GM23338 (cell line): ENCODE data around the gene CYP4B1. TPM values are rescaled to one million over a fixed set of nuclear protein-coding genes. Genes with fewer than 3 reads are reported as not detected.

Experiments
- ATAC-seq: fragments of 200-7000 bp; cut with Tn5 transposase; 3 replicates; pipeline ENCODE4 v1.9.1; 2020
- DNase-seq: peaks from one replicate; pipeline ENCODE4 v3.0.0-alpha.2; 2015; ENCODE audit warnings: low spot score
- H2AFZ ChIP-seq: fragments of 200-600 bp; sonication (generic); 2 replicates; pipeline ENCODE4 v1.8.0; 2016; ENCODE audit warnings: antibody characterized with exemption, mild to moderate bottlenecking, moderate library complexity
- H3F3A ChIP-seq: fragments of 200-600 bp; sonication (generic); replicated peaks from 2 replicates; pipeline ENCODE4 v1.8.0; 2017; ENCODE audit warnings: antibody characterized with exemption, mixed run types, low read depth
- H3K27ac ChIP-seq: fragments of 200-600 bp; sonication (generic); 2 replicates; pipeline ENCODE4 v1.6.1; 2016; ENCODE audit warnings: low read depth
- H3K27me3 ChIP-seq: fragments of 200-600 bp; sonication (generic); 2 replicates; pipeline ENCODE4 v1.8.0; 2016; ENCODE audit warnings: mild to moderate bottlenecking, mixed run types, moderate library complexity; ENCODE audit not compliant: insufficient read depth
- H3K36me3 ChIP-seq: fragments of 200-600 bp; sonication (generic); 2 replicates; pipeline ENCODE4 v1.8.0; 2016; ENCODE audit warnings: mild to moderate bottlenecking; ENCODE audit not compliant: insufficient read depth
- H3K4me1 ChIP-seq: fragments of 200-600 bp; sonication (generic); 2 replicates; pipeline ENCODE4 v1.8.0; 2016; ENCODE audit warnings: mild to moderate bottlenecking, moderate library complexity; ENCODE audit not compliant: insufficient read depth
- H3K4me2 ChIP-seq: fragments of 200-600 bp; sonication (generic); 2 replicates; pipeline ENCODE4 v1.7.1; 2017; ENCODE audit warnings: mixed run types
- H3K4me3 ChIP-seq: fragments of 200-600 bp; sonication (generic); 2 replicates; pipeline ENCODE4 v1.6.1; 2016; ENCODE audit warnings: mixed run types
- H3K79me2 ChIP-seq: fragments of 200-600 bp; sonication (generic); replicated peaks from 2 replicates; pipeline ENCODE4 v1.8.0; 2017; ENCODE audit warnings: mild to moderate bottlenecking; ENCODE audit not compliant: insufficient read depth
- H3K9me2 ChIP-seq: fragments of 200-600 bp; sonication (generic); 2 replicates; pipeline ENCODE4 v1.8.0; 2017; ENCODE audit not compliant: insufficient read depth
- H4K20me1 ChIP-seq: fragments of 200-600 bp; sonication (generic); replicated peaks from 2 replicates; pipeline ENCODE4 v1.8.0; 2017; ENCODE audit warnings: mild to moderate bottlenecking; ENCODE audit not compliant: insufficient read depth
- H3K27ac Mint-ChIP-seq: 2 replicates; pipeline ENCODE4 v1.8.0; 2020; ENCODE audit warnings: inconsistent platforms, mild to moderate bottlenecking, moderate library complexity, mixed read lengths
- H3K27me3 Mint-ChIP-seq: 3 replicates; pipeline ENCODE4 v1.8.0; 2022; ENCODE audit warnings: low read depth, mild to moderate bottlenecking, moderate library complexity, mixed read lengths, inconsistent platforms; ENCODE audit not compliant: insufficient read depth, poor library complexity
- H3K36me3 Mint-ChIP-seq: 3 replicates; pipeline ENCODE4 v1.8.0; 2021; ENCODE audit warnings: low read depth, mild to moderate bottlenecking, inconsistent platforms, moderate library complexity, mixed read lengths
- H3K4me1 Mint-ChIP-seq: 3 replicates; pipeline ENCODE4 v1.8.0; 2020; ENCODE audit warnings: mild to moderate bottlenecking, inconsistent platforms, mixed read lengths
- H3K4me3 Mint-ChIP-seq: 3 replicates; pipeline ENCODE4 v1.8.0; 2021; ENCODE audit warnings: moderate library complexity, mild to moderate bottlenecking, inconsistent platforms, mixed read lengths
- H3K9me3 Mint-ChIP-seq: 3 replicates; pipeline ENCODE4 v1.8.0; 2020; ENCODE audit warnings: moderate library complexity, mild to moderate bottlenecking, inconsistent platforms, mixed read lengths
- CREB1 ChIP-seq: fragments of 250-450 bp; sonication (Bioruptor Pico); IDR thresholded peaks from 2 replicates; pipeline ENCODE4 v1.5.0; 2020; ENCODE audit warnings: low read depth, mild to moderate bottlenecking, moderate library complexity
- EZH2 ChIP-seq: fragments of 200-600 bp; sonication (generic); IDR thresholded peaks from one replicate; pipeline ENCODE4 v1.8.0; 2017; ENCODE audit warnings: antibody characterized with exemption, mild to moderate bottlenecking, low read depth; ENCODE audit not compliant: unreplicated experiment
- EZH2phosphoT487 ChIP-seq: fragments of 200-600 bp; sonication (generic); IDR thresholded peaks from one replicate; pipeline ENCODE4 v1.8.1; 2018; ENCODE audit warnings: antibody characterized with exemption; ENCODE audit not compliant: unreplicated experiment
- JUNB ChIP-seq: IDR thresholded peaks from one replicate; pipeline ENCODE4 v1.6.1; 2016; ENCODE audit warnings: antibody characterized with exemption; ENCODE audit not compliant: unreplicated experiment
- POLR2AphosphoS5 ChIP-seq: IDR thresholded peaks from 2 replicates; pipeline ENCODE4 v1.6.1; 2016; ENCODE audit warnings: antibody characterized with exemption, low read depth
- ZNF114 ChIP-seq: fragments of 250-450 bp; sonication (Bioruptor Pico); IDR thresholded peaks from 2 replicates; pipeline ENCODE4 v1.5.0; 2020; ENCODE audit warnings: mild to moderate bottlenecking, moderate library complexity
- polyA plus RNA-seq: library from polyadenylated mRNA; unstranded; fragments of >200 nt; fragmentation: Nextera tagmentation; extraction: Ambion mirVana; gene quantifications from 2 replicates; pipeline ENCODE4 v1.2.1, GENCODE V29; 2016
- total RNA-seq: library from RNA; depleted of rRNA; stranded (reverse); fragments of >200 nt; shearing (Covaris generic); gene quantifications from 2 replicates; pipeline ENCODE4 v1.2.3, GENCODE V29; 2014
- TF ChIP-seq, protein P1 (sequence below): fragments of 250-450 bp; sonication (Bioruptor Pico); IDR thresholded peaks from 2 replicates; pipeline ENCODE4 v1.5.0; 2020; ENCODE audit warnings: mild to moderate bottlenecking, moderate library complexity
- TF ChIP-seq, protein P2 (sequence below): IDR thresholded peaks from one replicate; pipeline ENCODE4 v1.6.1; 2018; ENCODE audit warnings: antibody characterized with exemption; ENCODE audit not compliant: unreplicated experiment

CYP4B1 gene
- total and polyA plus RNA-seq, 2 experiments from 2014 or later = not detected

DNA sequence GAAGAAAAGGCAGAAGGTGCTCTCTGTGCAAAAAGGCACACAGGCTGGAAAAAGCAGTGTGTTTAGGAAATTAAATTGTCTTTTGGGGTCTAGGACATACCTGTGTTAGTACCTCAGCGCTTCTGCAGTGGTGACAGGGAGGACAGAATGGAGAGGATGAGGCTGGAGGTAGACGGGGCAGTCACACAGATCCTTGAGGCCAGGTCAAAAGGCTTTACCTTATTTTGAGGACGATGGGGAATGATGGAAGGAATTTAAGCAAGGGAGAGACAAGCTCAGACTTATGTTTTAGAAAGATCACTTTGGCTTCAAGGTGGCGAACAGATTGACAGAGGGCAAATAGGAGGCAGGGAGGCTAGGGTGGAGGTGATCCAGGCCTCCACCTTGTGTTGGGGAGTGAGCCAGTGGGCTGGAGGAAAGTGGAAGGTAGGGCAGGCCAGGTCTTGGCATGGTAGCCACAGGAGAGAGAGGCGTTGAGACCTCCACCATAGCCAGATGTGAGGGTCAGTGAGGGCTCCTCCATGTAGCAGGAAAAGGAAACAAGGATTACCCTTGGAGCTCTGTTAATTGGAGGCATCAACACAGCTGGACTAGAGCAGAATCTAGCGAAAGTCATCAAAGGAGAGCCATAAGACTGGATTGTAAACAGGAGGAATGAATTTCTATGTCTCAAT is 4.2 kb downstream of the CYP4B1 start (continued):
- TF ChIP-seq, protein P1, sequence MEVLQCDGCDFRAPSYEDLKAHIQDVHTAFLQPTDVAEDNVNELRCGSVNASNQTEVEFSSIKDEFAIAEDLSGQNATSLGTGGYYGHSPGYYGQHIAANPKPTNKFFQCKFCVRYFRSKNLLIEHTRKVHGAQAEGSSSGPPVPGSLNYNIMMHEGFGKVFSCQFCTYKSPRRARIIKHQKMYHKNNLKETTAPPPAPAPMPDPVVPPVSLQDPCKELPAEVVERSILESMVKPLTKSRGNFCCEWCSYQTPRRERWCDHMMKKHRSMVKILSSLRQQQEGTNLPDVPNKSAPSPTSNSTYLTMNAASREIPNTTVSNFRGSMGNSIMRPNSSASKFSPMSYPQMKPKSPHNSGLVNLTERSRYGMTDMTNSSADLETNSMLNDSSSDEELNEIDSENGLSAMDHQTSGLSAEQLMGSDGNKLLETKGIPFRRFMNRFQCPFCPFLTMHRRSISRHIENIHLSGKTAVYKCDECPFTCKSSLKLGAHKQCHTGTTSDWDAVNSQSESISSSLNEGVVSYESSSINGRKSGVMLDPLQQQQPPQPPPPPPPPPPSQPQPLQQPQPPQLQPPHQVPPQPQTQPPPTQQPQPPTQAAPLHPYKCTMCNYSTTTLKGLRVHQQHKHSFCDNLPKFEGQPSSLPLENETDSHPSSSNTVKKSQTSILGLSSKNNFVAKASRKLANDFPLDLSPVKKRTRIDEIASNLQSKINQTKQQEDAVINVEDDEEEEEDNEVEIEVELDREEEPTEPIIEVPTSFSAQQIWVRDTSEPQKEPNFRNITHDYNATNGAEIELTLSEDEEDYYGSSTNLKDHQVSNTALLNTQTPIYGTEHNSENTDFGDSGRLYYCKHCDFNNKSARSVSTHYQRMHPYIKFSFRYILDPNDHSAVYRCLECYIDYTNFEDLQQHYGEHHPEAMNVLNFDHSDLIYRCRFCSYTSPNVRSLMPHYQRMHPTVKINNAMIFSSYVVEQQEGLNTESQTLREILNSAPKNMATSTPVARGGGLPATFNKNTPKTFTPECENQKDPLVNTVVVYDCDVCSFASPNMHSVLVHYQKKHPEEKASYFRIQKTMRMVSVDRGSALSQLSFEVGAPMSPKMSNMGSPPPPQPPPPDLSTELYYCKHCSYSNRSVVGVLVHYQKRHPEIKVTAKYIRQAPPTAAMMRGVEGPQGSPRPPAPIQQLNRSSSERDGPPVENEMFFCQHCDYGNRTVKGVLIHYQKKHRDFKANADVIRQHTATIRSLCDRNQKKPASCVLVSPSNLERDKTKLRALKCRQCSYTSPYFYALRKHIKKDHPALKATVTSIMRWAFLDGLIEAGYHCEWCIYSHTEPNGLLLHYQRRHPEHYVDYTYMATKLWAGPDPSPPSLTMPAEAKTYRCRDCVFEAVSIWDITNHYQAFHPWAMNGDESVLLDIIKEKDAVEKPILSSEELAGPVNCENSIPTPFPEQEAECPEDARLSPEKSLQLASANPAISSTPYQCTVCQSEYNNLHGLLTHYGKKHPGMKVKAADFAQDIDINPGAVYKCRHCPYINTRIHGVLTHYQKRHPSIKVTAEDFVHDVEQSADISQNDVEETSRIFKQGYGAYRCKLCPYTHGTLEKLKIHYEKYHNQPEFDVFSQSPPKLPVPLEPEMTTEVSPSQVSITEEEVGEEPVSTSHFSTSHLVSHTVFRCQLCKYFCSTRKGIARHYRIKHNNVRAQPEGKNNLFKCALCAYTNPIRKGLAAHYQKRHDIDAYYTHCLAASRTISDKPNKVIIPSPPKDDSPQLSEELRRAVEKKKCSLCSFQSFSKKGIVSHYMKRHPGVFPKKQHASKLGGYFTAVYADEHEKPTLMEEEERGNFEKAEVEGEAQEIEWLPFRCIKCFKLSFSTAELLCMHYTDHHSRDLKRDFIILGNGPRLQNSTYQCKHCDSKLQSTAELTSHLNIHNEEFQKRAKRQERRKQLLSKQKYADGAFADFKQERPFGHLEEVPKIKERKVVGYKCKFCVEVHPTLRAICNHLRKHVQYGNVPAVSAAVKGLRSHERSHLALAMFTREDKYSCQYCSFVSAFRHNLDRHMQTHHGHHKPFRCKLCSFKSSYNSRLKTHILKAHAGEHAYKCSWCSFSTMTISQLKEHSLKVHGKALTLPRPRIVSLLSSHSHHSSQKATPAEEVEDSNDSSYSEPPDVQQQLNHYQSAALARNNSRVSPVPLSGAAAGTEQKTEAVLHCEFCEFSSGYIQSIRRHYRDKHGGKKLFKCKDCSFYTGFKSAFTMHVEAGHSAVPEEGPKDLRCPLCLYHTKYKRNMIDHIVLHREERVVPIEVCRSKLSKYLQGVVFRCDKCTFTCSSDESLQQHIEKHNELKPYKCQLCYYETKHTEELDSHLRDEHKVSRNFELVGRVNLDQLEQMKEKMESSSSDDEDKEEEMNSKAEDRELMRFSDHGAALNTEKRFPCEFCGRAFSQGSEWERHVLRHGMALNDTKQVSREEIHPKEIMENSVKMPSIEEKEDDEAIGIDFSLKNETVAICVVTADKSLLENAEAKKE (CRISPR knock-in tag) = no peak
- TF ChIP-seq EZH2 (no peak), POLR2AphosphoS5 (no peak), ZNF114 (CRISPR knock-in tag) (no peak), JUNB (no peak)

DNA sequence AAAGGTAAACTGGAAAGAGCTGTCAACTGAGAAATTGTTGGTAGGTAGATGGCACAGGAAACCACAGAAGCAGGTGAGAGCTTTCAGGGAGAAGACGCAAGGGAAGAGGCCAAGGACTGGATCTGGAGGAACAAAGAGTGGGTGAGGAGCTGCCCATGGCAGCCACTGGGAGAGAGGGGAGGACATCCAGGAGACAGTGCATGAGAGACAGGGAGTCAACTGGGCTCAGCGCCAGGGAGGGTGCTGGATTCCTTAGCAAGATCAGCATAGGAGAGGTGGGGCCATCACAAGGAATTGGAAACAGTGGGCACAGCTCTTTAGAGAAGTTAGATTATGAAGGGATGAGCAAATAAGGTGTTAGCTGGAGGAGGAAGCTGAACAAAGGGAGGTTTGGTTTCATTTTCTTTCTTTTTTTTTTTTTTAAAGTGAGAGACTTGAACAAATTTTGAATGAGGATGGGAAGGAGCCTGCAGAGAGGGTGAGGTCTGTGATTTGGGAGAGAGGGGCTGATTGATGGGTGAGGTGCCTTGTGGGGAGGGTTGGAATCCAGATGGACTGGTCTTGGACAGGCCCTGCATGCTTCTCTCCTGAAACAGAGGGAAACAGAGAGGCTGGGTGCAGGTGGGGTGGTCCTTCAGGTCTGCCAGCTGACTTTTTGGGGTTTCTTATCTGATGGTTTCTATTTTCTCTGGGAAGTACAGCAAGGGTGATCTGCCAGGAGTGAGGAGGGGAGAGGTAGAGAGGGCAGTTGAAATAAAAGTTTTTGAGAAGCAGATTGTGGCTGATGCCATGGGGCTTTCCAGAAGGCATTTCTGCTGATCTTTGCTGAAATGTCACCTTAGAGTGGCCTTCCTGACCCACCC is 5.4 kb downstream of the CYP4B1 start:
- Histone ChIP-seq H4K20me1 (no peaks in the 10 kb centered on the region), H3K27ac (no peak overlapping the region), H3K4me2 (no peak overlapping the region), H3F3A (no peaks in the 10 kb centered on the region), H3K4me1 (no peaks in the 10 kb centered on the region), H3K79me2 (no peaks in the 10 kb centered on the region), H3K4me3 (no peak overlapping the region), H2AFZ (no peak overlapping the region), H3K27me3 (no peaks in the 10 kb centered on the region), H3K9me2 (0 out of 2 replicates have a peak, but pooled peaks cover 4% of the 10 kb centered on the region), H3K36me3 (no peaks in the 10 kb centered on the region; the same call in 1 of the 2 replicates)
- Mint-ChIP-seq H3K27ac (no peak overlapping the region), H3K9me3 (peaks cover 9% of the 10 kb centered on the region), H3K4me3 (no peak overlapping the region), H3K27me3 (peaks cover 3% of the 10 kb centered on the region), H3K4me1 (peaks cover 3% of the 10 kb centered on the region; the same call in 1 of the 3 replicates), H3K36me3 (no peaks in the 10 kb centered on the region; the same call in 2 of the 3 replicates)
- DNase-seq = no peak
- ATAC-seq = no peak
- TF ChIP-seq, protein P2, sequence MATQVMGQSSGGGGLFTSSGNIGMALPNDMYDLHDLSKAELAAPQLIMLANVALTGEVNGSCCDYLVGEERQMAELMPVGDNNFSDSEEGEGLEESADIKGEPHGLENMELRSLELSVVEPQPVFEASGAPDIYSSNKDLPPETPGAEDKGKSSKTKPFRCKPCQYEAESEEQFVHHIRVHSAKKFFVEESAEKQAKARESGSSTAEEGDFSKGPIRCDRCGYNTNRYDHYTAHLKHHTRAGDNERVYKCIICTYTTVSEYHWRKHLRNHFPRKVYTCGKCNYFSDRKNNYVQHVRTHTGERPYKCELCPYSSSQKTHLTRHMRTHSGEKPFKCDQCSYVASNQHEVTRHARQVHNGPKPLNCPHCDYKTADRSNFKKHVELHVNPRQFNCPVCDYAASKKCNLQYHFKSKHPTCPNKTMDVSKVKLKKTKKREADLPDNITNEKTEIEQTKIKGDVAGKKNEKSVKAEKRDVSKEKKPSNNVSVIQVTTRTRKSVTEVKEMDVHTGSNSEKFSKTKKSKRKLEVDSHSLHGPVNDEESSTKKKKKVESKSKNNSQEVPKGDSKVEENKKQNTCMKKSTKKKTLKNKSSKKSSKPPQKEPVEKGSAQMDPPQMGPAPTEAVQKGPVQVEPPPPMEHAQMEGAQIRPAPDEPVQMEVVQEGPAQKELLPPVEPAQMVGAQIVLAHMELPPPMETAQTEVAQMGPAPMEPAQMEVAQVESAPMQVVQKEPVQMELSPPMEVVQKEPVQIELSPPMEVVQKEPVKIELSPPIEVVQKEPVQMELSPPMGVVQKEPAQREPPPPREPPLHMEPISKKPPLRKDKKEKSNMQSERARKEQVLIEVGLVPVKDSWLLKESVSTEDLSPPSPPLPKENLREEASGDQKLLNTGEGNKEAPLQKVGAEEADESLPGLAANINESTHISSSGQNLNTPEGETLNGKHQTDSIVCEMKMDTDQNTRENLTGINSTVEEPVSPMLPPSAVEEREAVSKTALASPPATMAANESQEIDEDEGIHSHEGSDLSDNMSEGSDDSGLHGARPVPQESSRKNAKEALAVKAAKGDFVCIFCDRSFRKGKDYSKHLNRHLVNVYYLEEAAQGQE = no peak
- no peak for TF ChIP-seq POLR2AphosphoS5
- no peak for TF ChIP-seq CREB1 (CRISPR knock-in tag)
- TF ChIP-seq EZH2 = no peak
- no peak for TF ChIP-seq EZH2phosphoT487
- no peak for TF ChIP-seq ZNF114 (CRISPR knock-in tag)
